ENCODE measurements around the gene EPDR1.

EPDR1 gene

GRCh38 chr7:37956791-37957190 lies 36.4 kb downstream of the EPDR1 start:
- no peak for TF ChIP-seq CTCF (IDR thresholded peaks at IDR 0.05; ENCODE audit: borderline replicate concordance, insufficient read depth, low read depth, low read length)
- no peak overlapping the region for H3K4me3 ChIP-seq (ENCODE audit: low read depth, low read length)

- TF ChIP-seq CTCF (IDR thresholded peaks at IDR 0.05; ENCODE audit: borderline replicate concordance, insufficient read depth, low read depth, low read length), result no peak
- H3K4me3 ChIP-seq (ENCODE audit: low read depth, low read length), result no peak overlapping the region
These were observed 37.0 kb downstream of the EPDR1 start for GRCh38 chr7:37957221-37957970.

- no peak for TF ChIP-seq CTCF (IDR thresholded peaks at IDR 0.05; ENCODE audit: borderline replicate concordance, insufficient read depth, low read depth, low read length)
- no peak overlapping the region for H3K4me3 ChIP-seq (ENCODE audit: low read depth, low read length)
These were observed 40.0 kb downstream of the EPDR1 start for GRCh38 chr7:37960483-37960882.

- no peak for TF ChIP-seq CTCF (IDR thresholded peaks at IDR 0.05; ENCODE audit: borderline replicate concordance, insufficient read depth, low read depth, low read length)
- H3K4me3 ChIP-seq (ENCODE audit: low read depth, low read length), result no peak overlapping the region
These were observed 40.8 kb downstream of the EPDR1 start for GRCh38 chr7:37961251-37961650.

- TF ChIP-seq CTCF (IDR thresholded peaks at IDR 0.05; ENCODE audit: borderline replicate concordance, insufficient read depth, low read depth, low read length), result no peak
- H3K4me3 ChIP-seq (ENCODE audit: low read depth, low read length), result no peak overlapping the region
These were observed 43.8 kb downstream of the EPDR1 start for GRCh38 chr7:37964196-37964595.

GRCh38 chr7:37970211-37970610 lies 49.8 kb downstream of the EPDR1 start:
- no peak for TF ChIP-seq CTCF (IDR thresholded peaks at IDR 0.05; ENCODE audit: borderline replicate concordance, insufficient read depth, low read depth, low read length)
- H3K4me3 ChIP-seq (ENCODE audit: low read depth, low read length), result no peak overlapping the region

GRCh38 chr7:37971491-37971890 lies 51.1 kb downstream of the EPDR1 start:
- TF ChIP-seq CTCF (IDR thresholded peaks at IDR 0.05; ENCODE audit: borderline replicate concordance, insufficient read depth, low read depth, low read length), result no peak
- H3K4me3 ChIP-seq (ENCODE audit: low read depth, low read length), result no peak overlapping the region
